GM18498 (cell line): Measurements from ENCODE around the gene C16orf87.

ENCODE experiments used
- ATAC-seq: cut with Tn5 transposase; IDR thresholded peaks from one replicate; pipeline ENCODE4 v1.9.1; 2021; ENCODE audit warnings: mild to moderate bottlenecking, moderate library complexity; ENCODE audit not compliant: unreplicated experiment

C16orf87 gene

GRCh38 chr16:46844771-46845170 is 13.8 kb upstream of the C16orf87 start:
- ATAC-seq = no peak

DNA sequence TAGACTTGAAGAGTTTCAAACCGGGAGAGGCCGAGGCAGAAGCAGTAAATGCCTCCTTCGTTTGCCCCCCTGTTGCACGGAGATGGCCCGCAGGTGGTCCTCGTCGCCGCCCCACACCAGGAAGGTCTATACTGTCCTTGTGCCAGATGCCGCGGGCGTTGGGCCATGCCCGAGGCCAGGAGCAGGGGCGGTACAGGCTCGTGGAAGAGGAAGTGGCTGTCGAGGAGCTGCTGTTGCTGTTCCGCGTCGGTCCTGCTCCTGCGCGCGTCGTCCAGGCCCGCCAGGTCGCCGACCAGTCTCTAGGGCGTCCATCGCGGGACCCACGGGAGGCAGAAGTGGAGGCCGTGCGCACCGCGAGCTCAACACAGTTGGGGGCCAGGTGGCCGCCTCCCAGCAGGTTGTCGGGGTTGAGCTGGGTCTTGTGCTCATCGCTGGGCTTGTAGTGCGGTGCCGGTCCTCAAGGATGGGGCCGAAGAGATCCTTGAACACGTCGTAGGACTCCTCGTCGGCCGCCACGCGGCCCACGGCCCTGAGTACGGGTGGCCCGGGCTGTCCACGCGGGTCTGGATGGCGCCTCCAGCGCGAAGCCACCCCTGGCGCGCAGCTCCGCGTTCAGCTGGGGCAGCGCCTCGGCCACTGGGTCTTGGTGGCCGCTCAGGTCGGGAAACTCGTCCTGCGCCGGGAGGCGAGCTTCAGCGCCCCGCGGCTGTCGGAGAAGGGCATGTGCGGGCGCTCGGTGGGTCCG is 13.1 kb upstream of the C16orf87 start:
- no peak for ATAC-seq

DNA sequence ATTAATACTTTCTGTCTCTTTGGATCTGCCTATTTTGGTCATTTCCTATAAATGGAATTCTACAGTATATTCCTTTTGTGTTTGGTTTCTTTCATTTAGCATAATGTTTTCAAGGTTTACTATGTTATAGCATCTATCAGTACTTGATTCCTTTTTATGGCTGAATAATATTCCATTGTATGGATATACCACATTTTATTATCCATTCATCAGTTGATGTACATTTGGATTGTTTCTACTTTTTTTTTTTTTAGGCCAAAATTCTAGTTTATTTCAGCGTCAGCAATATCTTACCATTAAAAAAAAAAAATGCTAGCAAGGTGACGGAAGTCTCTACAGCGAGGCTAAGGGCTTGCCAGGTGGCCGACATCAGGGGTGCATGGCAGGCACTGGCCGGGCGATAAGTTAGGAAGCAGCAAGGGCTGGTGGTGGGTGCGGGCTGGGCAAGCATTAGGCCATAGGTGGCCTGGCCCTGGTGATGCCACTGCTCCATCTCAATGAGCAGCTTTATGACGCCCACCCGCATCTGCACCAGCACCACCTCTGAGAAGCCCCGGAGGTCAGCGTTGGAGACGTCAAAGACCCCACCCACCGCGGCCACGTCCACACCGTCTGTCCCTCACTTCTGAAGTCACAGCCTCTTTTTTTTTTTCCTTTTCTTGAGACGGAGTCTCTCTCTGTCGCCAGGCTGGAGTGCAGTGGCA is 11.4 kb upstream of the C16orf87 start:
- no peak for ATAC-seq

DNA sequence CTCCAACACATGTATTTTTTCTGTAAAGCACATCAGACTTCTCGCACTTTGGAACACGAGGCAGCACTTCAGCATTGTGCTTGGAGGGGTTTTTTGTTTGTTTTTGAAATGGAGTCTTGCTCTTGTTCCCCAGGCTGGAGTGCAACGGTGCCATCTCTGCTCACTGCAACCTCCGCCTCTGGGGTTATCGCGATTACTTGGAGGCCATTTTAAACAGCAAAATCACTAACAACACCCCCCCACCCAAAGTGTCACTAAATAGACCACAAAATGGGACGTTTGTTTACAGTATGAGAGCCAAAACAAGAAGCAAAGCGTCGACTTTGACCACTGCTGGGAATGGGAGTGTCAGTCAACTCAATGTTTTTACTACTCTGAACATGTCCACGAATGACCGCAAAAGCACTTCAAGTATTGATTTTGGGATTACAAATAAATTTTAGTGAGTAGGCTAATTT is 9.0 kb upstream of the C16orf87 start:
- ATAC-seq = no peak

GRCh38 chr16:46836534-46837530 is 5.9 kb upstream of the C16orf87 start:
- no peak for ATAC-seq

DNA sequence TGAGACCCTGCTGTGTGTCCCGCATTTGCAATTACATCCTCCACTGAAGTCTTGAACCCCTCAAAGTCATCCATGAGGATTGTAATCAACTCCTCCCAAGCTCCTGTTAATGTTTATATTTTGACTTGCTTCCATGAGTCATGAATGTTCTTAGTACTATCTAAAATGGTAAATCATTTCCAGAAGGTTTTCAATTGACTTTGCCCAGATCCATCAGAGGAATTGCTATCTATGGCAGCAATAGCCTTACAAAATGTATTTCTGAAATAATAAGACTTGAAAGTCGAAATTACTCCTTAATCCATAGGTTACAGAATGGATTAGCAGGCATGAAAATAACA is 2.5 kb upstream of the C16orf87 start:
- ATAC-seq = no peak

DNA sequence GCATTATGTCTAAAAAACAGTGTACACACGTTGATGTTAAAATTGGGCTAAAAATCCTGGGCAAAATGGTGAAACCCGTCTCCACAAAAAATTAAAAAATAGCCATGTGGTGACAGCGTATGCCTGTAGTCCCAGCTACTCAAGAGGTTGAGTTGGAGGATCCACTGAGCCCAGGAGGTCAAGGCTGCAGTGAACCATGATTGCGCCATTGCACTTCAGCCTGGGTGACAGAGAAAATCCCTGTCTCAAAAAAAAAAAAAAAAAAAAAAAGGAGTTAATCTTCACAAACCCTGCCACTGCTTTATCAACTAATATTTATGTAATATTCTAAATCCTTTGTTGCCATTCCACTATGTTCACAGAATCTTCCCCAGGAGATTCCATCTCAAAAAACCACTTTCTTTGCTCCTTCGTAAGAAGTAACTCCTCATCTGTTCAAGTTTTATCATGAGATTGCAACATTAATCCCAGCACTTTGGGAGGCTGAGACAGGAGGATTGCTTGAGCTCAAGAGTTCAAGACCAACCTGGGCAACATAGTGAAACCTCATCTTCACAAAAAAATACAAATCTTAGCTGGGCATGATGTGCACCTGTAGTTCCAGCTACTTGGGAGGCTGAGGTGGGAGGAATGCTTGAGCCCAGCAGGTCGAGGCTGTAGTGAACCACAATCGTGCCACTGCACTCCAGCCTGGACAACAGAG is 1.9 kb upstream of the C16orf87 start:
- ATAC-seq = no peak

DNA sequence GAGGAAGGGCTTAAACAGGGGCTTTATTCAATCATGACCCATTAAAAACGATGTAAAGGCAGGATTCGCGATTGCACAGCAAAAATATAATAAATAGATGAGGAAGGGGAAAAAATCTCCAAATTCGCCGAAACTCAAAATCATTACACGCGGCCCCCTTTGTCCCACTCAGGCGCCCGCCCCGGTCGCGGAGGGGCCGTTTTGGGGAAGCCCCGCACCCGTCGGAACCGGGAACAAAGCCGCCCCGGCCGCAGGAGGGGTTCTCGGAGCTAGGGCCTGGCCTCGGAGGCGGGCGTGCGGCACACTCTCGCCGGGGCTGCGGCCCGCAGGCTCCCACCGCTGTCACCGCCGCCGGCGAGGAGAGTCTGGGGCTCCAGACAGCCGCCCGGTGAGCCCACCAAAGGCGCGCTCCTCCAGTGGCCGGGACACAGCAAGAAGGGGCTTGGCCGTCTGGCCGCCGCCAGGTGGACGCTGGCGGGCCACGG is 521 bp downstream of the C16orf87 start:
- ATAC-seq = peak; percentile 25

GRCh38 chr16:46828943-46829342 is 2.0 kb downstream of the C16orf87 start:
- ATAC-seq = no peak

DNA sequence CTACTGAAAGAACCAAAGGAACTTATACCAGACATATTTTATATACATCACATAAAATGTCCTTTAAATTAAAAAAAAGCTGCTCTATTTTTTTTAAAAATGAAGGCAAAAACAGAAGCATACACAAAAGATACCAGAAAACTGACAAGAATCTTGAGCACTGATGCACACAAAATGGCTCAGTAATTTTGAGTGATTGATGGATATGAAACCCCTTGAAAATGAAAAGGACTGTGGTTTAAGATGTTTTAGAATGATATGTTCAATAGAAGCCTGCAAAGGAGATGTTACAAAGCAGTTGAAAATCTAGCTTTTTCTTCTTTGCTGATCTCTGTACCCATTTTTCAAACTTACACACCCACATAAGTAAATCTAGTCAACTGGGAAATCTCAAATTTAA is 2.7 kb downstream of the C16orf87 start:
- ATAC-seq = no peak

- no peak for ATAC-seq
These were observed 4.3 kb downstream of the C16orf87 start for GRCh38 chr16:46826631-46827030.

DNA sequence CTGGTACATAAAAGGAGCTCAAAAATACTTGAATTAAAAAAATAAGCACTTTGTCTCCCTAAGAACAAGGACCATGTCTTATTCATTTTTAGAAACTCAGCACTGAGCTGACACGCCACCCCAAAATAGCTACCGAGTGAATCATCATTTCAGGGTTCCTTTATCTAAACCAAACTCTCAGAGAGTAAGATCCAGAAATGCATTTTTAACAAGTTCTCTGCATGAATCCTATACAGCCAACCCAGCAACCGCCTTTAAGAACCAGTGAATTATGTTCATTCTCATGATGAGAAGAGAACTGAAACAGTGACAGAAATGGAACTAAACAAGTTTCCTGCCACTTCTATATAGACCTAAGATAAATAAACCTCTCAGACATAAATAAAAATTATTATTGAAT is 8.7 kb downstream of the C16orf87 start:
- peak; percentile 88 for ATAC-seq

DNA sequence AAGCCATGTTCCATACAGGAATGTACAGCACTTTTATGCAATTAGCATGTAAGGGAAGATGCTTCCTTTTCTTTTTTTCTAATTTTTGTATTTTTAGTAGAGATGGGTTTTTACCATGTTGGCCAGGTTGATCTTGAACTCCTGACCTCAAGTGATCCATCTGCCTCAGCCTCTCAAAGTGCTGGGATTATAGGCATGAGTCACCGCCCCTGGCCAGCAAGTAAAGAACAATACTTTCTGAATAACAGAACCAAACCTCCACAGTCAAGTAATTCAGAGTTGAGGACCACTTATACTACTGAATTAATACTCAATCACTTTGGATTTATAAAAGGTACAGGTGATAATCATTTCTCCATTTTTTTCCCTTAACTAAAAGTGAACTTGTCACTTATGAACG is 13.0 kb downstream of the C16orf87 start:
- no peak for ATAC-seq

GRCh38 chr16:46814790-46815189 is 16.2 kb downstream of the C16orf87 start:
- no peak for ATAC-seq

DNA sequence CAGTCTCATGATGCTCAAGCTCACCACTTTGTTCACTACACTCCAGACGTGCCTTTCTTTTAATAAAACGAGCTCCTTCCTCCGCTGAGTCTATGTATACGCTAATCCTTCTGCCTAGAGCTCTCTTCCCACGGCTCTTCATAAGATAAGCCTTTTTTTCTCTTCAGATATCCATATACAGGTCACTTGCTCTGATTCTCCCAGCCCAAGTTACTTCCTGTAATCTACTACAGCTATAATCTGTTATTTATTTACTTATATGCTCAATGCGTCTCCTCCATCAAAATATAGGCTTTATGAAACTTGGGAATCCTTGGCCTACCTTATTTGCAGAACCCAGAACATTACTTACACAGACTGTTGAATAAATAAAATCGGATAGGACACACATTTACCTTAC is 17.4 kb downstream of the C16orf87 start:
- ATAC-seq = no peak

DNA sequence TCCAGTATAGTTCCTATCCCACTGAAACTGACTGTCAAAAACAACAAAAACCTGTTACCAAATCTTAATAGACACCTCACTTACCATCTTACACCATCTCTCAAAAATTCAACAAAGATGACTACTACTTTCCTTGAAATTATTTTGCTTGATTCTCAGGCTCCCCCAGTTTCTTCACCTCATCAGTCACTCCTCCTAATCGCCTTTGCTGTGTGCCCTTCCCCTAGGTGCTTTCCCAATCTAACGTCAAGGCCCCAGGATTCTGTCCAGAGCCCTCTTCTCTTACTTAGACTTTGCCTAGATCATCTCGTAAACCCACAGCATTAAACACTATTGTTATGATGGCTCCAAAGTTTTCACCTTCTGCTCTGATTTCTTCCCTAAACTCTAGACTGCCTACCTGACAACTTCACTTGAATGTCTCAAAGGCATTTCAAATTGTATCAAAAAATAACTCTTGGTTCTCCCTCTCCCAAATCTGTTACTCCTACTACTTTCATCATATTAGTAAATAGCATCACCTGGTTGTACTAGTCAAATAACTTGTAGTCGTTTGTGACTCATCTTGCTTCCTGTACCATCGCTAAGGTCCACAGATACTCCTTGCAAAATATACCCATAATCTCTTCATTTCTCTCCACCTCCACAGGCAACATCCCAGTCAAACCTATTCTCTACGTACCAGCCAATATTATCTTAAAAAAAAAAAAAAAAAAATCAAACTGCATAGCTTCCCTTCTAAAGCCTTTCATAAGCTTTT is 18.0 kb downstream of the C16orf87 start:
- ATAC-seq = peak; percentile 40

- no peak for ATAC-seq
These were observed 19.3 kb downstream of the C16orf87 start for GRCh38 chr16:46811682-46812081.

- ATAC-seq = peak; percentile 81
These were observed 22.0 kb downstream of the C16orf87 start for GRCh38 chr16:46808997-46809396.

- ATAC-seq = no peak
These were observed 23.6 kb downstream of the C16orf87 start for GRCh38 chr16:46807336-46807735.

- ATAC-seq = no peak
These were observed 27.6 kb downstream of the C16orf87 start for GRCh38 chr16:46803373-46803772.
